ENCODE results near the gene TAF12.
"Not testable (repeated sequence)": the region's sequence is repeated elsewhere in the genome, so short reads cannot be mapped to it uniquely, and the experiment has no call there.

The TAF12 gene

GRCh38 chr1:28645406-28645805 is 2.5 kb upstream of the TAF12 start:
- not testable (repeated sequence) for DNase-seq (ENCODE audit: low spot score)

GRCh38 chr1:28644494-28644893 is 1.6 kb upstream of the TAF12 start:
- DNase-seq (ENCODE audit: low spot score) = no peak

GRCh38 chr1:28642056-28642846 is 616 bp downstream of the TAF12 start:
- DNase-seq (ENCODE audit: low spot score) = no peak

- DNase-seq (ENCODE audit: low spot score) = no peak
These were observed 2.1 kb downstream of the TAF12 start for GRCh38 chr1:28640766-28641165.

- no peak for DNase-seq (ENCODE audit: low spot score)
These were observed 10.3 kb downstream of the TAF12 start for GRCh38 chr1:28632560-28632959.

GRCh38 chr1:28631713-28632112 is 11.2 kb downstream of the TAF12 start:
- DNase-seq (ENCODE audit: low spot score) = no peak

- no peak for DNase-seq (ENCODE audit: low spot score)
These were observed 29.7 kb downstream of the TAF12 start for GRCh38 chr1:28613175-28613574.

- DNase-seq (ENCODE audit: low spot score) = no peak
These were observed 36.1 kb downstream of the TAF12 start for GRCh38 chr1:28606771-28607170.

- peak; percentile 85 for DNase-seq (ENCODE audit: low spot score)
These were observed 37.9 kb downstream of the TAF12 start for GRCh38 chr1:28604962-28605361.

- no peak for DNase-seq (ENCODE audit: low spot score)
These were observed 38.5 kb downstream of the TAF12 start for GRCh38 chr1:28604411-28604810.

- peak; percentile 74 for DNase-seq (ENCODE audit: low spot score)
These were observed 40.1 kb downstream of the TAF12 start for GRCh38 chr1:28602536-28603439.

- DNase-seq (ENCODE audit: low spot score) = no peak
These were observed 41.2 kb downstream of the TAF12 start for GRCh38 chr1:28601696-28602095.

GRCh38 chr1:28596276-28596675 is 46.6 kb downstream of the TAF12 start:
- not testable (repeated sequence) for DNase-seq (ENCODE audit: low spot score)

GRCh38 chr1:28595412-28596191 is 47.3 kb downstream of the TAF12 start:
- DNase-seq (ENCODE audit: low spot score) = no peak

GRCh38 chr1:28594686-28595411 is 48.0 kb downstream of the TAF12 start:
- not testable (repeated sequence) for DNase-seq (ENCODE audit: low spot score)

- not testable (repeated sequence) for DNase-seq (ENCODE audit: low spot score)
These were observed 48.9 kb downstream of the TAF12 start for GRCh38 chr1:28593988-28594356.

- no peak for DNase-seq (ENCODE audit: low spot score)
These were observed 50.4 kb downstream of the TAF12 start for GRCh38 chr1:28592321-28593071.

- DNase-seq (ENCODE audit: low spot score) = no peak
These were observed 51.1 kb downstream of the TAF12 start, which contains the start of gene RAB42 for GRCh38 chr1:28591708-28592320. Gene RAB42 (plus strand): TSS chr1:28592265. CDS start chr1:28592512, 247 bp downstream.

- DNase-seq (ENCODE audit: low spot score) = not testable (repeated sequence)
These were observed 56.1 kb downstream of the TAF12 start for GRCh38 chr1:28586585-28587391.

Measured in SK-N-DZ (cell line).